ENCODE results near the gene MAB21L2.

MAB21L2 gene

DNA sequence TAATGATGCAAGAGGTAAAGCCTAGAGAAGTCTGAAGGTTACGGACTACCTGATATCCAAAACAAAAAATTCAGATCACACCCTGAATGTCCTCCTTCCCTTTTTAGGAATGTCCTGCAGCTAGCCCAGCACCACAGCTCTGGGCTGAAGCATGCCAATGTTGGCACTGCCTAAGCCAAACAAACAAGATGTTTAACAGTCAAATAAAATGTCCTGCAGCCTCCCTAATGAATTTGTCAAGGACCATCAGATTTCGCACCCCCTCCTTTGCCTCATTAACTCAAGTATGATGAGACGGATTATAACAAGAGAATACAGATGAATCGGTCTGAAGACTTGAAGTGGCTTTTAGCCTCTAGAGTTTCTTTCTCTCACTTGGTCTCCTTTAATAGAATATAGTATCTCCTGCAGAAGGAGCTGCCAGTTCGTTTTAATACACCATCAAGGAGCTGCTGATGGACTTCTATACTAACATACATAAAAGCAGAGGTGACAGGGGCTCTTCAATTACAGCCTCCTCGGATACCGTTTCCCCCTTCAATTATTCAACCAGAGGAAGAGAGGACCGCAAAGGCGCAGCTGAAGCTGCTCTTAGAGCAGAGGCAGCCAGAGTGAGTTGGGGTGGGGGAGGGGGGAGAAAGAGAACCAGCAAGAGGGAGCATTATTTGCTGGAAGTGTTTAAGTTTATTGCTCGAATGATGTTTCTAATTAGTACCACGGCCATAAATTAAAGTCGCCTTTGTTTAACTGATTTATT lies 3.0 kb upstream of the MAB21L2 start:
- DNase-seq = no peak

DNA sequence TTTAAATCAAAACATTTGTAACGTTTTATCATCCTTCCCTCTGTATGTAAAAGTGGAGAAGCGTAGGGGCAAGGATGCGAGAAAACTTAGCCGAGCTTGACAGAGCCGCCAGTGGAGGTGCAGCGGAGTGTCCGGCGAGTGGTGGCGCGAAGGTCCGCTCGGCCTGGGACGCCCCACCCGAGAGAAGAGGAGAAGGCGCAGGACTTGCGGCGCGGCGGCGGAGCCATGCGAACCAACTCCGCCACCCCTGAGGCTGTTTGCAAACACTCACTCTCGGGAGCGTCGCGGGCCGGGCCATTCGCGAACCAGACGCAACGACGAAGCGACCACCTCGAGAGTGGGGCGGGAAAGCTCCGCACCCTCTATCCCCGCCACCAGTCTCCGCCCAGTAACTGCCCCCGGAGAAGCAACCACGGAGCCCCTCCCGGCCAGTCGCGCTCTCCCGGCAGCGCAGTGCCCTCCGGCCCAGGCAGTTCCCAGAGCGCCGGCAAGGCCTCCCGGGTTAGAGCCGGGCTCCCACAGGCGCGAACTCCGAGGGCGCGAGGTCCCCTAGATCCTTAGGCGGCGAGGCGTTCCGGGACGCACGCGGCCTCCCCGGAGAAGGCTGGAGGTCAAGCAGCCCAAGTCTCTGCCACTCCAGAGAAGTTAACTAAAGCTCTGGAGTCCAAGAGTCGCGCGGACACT lies 2.3 kb upstream of the MAB21L2 start:
- DNase-seq = no peak

DNA sequence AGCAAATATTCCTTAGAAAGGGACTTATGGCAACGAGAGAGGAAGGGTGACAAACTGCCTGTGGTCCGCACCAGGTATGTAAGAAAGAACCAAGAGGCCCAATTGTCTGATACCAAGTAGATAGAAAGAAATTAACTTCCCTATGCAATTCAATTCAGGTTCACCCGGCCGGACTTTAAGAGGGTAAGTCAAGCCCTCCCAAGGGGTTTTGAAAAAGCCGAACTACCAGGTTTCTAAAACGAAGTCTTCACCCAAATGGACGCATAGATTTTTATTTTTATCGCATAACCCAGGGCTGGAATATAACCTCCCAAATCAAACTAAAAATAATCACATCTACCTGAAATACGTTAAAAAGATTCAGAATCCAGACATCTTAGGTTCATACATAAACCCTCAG lies 1.6 kb upstream of the MAB21L2 start:
- DNase-seq = no peak

DNA sequence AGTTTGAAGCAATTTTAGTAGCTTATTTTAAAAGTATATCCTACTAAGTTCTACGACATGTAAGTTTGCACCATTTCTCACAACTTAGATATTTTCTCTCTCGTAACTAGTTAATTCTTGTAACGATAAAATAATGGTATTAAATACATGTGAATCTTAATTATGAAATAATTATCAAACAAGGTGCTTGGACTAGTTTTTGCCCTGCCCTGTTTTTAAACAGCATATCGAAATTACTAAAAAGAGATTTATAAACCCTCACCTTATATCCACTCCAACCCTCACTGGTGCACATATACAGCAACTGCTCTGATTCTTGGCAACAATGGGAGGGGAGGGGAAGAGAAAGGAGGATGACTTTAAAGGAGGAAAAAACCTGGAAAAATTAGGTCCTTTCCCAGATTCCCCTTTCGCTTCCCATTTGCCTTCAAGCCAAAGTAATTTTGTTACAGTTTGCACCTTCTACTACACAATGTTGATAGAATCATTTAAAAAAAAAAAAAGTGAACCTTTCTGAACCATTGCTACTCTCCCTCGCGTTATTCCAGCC lies 820 bp upstream of the MAB21L2 start:
- DNase-seq = no peak

DNA sequence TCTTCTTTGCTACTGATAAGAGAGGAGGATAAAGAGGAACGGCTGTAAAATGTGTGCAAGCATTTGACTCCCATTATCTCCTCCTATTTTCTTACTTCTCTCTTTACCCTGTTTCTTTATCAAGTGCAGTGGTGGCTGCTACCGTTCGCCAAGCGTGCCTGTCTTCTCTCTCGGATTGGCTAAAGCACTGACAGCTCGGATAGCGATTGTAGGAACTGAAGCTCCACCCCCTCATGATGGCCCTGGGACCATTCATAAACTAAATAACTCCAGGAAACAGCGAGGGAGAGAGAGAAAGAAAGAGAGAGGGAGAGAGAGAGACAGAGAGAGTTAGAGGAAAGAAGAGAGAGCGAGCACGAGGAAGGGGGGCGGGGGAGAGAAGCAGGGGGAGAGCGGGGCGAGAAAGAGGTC lies 305 bp upstream of the MAB21L2 start:
- DNase-seq = no peak

DNA sequence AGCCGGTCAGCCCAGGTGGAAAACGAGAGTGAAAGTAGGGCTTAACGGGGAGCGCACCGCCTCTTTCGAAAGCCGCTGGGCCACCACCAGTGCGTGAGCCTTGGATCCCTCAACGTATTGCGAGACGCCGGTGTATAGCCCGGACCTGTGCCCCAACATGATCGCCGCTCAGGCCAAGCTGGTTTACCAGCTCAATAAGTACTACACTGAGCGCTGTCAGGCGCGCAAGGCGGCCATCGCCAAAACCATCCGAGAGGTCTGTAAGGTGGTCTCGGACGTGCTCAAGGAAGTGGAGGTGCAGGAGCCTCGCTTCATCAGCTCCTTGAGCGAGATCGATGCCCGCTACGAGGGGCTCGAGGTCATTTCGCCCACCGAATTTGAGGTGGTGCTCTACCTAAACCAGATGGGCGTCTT lies 929 bp downstream of the MAB21L2 start:
- no peak for DNase-seq

DNA sequence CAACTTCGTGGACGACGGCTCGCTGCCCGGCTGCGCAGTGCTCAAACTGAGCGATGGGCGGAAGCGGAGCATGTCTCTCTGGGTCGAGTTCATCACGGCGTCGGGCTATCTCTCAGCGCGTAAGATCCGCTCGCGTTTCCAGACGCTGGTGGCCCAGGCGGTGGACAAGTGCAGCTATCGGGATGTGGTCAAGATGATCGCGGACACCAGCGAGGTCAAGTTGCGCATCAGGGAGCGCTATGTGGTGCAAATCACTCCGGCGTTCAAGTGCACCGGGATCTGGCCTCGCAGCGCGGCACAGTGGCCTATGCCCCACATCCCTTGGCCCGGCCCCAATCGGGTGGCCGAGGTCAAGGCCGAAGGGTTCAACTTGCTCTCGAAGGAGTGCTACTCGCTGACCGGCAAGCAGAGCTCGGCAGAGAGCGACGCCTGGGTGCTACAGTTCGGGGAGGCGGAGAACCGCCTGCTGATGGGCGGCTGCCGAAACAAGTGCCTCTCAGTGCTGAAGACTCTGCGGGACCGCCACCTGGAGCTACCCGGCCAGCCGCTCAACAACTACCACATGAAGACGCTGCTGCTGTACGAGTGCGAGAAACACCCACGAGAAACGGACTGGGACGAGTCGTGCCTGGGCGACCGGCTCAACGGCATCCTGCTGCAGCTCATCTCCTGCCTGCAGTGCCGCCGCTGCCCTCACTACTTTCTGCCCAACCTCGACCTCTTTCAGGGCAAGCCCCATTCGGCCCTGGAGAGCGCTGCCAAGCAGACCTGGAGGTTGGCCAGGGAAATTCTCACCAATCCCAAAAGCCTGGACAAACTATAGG lies 1.5 kb downstream of the MAB21L2 start:
- DNase-seq = no peak

DNA sequence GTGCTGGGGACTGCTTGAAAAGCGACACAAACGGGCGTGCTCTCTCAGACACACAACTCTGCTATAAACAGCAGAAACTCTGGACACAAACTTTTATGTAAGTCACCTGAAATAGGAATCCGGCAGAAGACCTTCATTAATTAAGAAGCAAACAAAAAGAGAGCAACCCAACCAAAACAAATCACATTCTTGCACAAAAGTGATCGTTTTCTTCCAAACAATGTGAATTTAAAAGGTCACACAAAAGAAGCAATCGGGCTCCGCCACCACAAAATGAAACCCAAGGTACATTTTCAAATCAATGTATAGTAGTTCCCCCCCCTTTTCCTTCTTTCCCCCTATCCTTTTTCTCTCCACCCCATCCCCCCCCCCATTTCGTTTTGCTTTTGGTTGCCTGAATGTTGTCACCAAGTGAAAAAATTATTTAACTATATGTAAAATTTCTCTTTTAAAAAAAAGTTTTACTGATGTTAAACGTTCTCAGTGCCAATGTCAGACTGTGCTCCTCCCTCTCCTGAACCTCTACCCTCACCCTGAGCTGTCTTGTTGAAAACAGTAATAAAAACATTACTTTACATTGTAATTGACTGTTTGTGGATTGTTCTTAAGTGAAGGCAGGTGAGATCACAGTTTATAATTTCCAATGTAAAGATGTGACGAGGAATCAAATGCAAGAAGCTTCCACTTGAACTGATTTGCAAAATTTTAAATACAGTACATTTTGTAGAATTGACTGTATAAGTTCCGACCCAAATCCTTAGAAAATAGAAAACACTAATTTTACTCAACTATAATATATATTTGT lies 2.4 kb downstream of the MAB21L2 start:
- no peak for DNase-seq

DNA sequence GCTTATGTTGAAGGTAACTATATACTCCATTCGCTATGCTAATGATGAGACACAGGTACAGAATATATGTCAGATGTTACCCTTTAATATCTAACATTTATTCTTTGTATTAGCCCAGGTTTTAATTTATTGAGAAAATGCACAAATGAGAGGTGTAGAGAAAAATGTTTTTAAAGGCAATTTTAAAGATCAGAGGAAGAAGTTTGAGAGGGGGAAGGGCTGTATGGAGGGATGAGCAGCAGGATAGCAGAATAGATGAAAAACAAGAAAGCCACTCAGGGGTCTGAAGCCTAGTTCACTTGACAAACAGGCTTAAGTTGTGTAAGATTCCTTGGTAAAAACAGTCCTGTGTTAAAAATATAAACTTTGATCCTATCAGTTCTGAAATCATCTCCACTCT lies 3.7 kb downstream of the MAB21L2 start:
- no peak for DNase-seq

DNA sequence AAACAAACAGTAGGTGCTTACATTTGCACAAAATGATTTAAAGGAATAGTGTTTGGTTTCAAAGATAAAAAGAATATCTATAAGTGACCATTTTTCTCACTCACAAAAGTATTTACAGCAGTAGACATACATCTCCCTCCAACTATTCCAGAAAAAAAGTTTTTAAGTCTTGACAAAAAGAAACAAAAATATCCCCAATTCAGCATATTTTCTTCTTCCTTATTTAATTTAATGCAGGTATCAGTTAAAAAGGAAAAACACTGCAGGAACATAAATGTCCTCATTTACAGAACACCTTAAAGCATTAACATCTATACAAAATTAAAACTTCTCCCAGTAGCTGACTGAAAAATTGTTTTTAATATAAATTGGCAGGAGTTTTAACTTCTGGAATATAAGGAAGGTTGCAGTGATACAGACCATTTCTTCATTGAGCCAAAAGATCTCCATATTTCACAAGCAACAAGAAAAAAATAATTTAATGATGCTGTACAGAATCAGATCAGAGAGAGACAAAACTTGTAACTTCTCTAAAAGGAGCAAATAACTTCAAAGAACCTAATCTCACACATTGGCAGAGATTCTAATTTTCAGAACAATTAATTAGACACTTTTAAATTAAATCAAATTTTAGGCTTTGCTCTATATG lies 4.3 kb downstream of the MAB21L2 start:
- DNase-seq = no peak

DNA sequence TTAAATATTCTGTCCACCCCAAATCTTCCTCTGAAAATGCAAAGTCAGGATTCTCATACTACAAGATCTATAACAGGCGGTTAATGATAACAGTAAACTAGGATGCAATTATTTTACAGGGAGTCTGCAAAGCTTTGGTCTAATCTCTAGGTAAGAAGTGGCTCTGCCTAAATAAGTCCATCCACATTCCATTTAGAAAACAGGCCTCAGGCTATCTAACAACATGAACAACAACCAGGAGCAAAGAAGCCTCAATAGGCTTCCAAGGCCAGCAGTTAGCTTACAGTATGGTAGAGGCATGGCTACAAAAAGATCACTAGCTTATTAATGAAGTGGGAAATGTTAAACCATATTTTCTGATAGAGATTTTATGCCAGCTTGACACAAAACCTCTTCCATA lies 6.4 kb downstream of the MAB21L2 start:
- DNase-seq = no peak

DNA sequence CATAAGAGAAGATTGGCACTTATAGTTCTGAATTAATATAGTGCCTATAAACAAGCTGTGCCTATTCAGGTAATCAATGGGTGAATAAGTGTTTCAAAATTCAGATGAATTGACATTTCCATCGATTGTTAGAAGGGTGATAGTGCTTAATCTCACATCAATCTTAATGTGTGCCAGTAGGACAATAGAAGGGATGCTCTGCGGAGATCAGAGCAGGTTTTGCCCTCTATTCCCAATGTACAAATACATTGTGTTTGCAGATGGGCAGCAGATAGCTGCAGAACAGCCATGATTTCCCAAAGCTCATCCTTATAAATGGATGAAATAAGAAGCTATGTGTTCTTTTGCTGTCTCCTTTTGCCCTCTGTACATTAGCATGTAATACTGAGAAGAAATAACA lies 7.2 kb downstream of the MAB21L2 start:
- no peak for DNase-seq

DNA sequence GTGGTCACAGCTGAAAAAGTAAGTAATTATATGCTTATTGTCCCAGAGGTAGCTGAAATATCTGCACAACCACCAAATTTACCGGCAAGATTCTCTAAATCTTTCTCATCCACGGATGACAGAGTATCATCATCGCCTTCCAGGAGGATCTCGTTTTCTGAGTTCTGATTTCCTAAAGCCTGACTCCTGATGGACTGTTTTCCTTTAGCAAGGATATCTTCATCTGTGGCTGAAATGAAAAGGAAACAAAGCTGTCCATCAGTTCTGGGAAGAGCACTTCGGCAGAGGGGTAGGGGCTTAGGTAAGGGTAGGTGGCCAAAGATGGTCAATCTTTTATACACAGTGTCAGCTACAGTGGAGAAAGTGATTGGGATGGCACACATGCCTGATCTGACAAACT lies 8.7 kb downstream of the MAB21L2 start:
- no peak for DNase-seq

DNA sequence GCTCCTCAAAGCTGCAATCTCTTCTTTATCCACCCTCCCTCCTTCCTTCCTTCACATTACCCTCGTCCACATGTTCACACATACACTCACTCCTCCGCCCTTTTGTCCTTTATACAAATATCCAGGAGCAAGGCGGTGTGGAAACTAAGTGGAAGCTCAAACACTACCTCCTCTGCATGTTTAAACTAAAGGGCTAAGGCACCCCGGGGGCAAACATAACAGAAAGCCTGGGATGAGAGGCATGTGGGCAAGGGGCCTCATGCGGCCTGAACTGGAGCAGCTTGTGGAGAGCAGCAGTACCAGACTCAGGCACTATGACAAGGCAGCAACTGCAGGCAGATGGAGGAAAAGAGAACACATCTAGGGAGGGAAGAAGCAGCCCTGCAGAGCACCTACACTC lies 9.5 kb downstream of the MAB21L2 start:
- DNase-seq = no peak

DNA sequence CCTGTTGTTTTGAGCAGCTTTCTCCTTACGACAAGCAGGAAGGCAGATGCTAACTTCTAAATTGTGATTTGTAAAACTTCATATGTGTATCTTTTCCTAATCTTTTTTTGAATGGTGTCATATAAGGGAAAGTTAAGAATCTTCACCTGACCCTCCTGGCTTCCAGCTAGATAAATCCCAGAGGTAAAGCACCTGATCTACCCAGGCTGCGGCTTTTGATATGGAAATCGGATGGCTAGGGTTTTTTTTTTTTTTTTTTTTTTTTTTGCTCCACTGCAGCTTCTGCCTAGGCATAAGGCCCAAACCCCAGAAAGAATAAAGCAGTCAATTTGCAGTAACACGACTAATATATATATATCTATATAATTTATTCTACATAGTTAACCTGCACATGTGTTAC lies 10.0 kb downstream of the MAB21L2 start:
- DNase-seq = no peak

DNA sequence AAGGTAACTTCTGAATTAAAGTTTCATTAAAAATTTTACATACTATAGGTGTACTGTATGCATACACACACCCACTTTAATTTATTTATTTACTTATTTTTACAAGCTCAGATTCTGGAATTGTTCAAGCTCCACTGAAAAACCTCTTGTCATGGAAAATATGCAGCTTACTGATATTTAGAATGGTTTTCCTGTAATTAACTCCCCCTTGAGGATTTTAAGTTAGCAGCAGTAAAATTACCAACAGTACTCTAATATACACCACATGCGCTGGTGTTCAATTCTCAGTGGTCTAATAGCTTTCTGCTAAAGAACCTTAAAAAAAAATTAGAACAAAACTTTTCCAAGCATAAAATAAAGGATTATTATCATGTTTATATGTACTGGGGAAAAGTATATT lies 12.0 kb downstream of the MAB21L2 start:
- DNase-seq = no peak

DNA sequence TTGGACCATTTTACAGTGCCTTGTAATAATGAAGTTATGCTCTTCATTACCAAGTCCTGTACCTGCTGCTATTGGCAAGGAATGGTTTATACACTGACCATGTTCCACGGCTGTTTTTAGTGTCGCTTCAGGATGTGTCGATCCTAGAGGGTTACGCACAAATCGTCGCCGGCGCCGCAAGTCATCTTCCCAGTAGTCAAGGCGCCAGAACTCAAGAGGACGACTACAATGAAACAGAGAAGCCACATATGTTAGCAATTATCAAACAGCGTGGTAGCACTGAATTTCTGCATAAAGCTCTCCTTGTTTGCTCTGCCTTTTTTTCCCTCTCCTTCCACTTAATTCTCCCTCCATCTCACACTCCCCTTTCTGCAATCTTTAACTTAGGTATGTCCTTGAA lies 17.0 kb downstream of the MAB21L2 start:
- DNase-seq = no peak

DNA sequence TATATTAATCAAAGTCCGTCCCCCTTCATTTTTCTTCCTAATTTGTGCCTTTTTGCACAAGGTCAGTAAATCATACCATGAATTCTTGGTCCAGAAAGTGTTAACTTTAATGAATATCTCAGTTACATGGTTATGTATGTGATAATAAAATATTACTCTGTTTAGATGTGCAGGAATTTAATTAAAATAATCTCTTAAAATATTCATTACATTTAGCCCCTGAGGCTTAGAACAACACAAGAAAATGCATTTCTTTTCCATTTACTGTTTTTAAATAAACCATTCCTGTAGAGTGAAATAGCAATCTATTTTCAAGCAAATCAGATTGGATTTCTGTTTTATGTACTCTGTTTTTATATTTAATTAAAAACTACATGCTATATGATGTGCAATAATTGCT lies 17.6 kb downstream of the MAB21L2 start:
- no peak for DNase-seq

DNA sequence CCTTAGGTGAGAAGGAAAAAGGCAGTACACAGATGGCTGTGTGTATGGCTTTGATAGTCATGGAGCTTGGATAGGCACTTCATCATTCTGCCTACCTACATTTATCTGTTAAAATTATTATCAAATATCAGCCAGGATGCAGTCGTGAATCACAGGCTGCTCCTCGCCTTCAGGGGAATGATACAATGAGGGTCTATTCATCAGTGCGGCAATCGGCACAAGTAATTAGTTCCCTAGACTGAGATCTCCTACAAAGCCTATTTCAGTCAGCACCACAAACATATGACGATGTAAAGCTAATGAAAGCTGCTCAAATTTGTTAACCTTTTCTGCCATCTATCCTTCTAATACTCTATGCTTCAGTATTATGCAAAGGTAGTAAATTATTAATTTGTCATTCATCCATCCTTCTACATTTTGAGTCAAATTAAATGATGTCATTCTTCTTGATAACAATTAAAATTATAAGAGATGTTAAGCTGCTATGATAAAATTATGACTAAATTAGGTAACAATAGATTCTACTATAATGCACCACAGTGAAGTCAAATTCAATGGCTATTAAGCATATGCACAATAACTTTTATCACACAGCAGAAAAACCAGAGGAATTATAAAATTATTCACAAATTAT lies 19.0 kb downstream of the MAB21L2 start:
- no peak for DNase-seq

DNA sequence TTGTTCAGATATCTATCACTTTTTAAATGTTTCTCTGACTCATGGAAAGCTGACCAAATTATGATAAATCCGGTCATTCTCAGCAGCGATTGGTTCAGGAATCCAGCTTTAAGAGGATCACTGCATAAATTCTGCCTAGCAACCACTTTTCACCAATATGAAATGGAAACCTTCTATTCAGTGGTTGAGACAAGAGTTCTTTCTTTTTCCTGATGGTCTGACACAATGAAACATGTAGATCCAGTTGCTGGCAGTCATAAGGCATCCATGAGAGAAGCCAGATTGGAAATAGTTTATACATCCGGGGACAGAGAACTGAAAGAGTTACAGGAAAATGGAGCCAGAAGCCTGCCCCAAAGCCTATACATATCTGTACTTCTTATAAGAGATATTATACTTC lies 27.2 kb downstream of the MAB21L2 start:
- DNase-seq = no peak

DNA sequence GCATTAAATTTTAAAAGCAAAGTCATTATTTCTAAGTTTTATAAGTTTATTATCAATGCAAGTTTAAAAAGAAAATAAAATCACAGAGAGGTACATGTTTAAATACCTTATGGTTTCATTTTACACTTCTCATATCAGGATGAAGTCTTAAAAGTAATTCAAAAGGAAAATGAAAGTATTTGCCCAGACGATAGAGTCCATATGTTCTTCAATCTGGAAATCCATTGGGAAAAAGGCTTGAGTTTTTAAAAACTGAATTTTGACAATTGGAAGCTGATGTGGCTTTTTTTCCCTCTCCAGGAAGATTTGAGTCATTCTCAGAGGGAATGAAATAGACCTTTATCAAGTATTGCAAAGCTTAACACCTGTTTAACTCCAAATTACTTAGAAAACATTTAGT lies 37.1 kb downstream of the MAB21L2 start:
- no peak for DNase-seq

DNA sequence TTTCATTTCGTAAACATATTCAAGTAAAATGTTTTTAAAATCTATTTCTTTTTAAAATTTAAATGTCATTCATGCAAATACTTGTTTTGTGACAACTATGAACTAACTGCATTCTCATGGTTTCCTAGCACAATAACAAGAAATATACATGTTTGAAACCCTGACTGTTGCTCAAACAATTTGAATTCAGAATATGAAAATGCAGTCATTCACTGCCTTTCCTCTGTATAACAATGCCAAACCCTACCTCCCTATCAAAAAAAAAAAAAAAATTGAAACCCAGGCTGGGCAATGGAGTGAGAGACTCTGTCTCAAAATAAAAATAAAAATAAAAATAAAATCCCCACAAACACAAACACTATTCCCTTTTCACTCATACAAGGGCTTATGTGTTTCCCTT lies 42.1 kb downstream of the MAB21L2 start:
- DNase-seq = no peak

Data from stimulated activated CD4-positive, alpha-beta T cell treated with anti-CD3 and anti-CD28 coated beads, Interleukin-15, amount 100 ng/mL, for 24 hours (primary cell).